ENCODE measurements around the gene MRC1.

- TF ChIP-seq EZH2phosphoT487 (IDR thresholded peaks at IDR 0.05; ENCODE audit: insufficient read depth, low read depth) (no peak), EZH2 (IDR thresholded peaks at IDR 0.05; ENCODE audit: insufficient read depth, poor library complexity, severe bottlenecking) (no peak)
These were observed 40.7 kb upstream of the MRC1 start for GRCh38 chr10:17768496-17768895.
